HepG2 (cell line): ENCODE results near the gene CACNA1C. TPM values are rescaled to one million over a fixed set of nuclear protein-coding genes. Genes with fewer than 3 reads are reported as not detected.

Experiments
- ATAC-seq: fragments of 200-7000 bp; cut with Tn5 transposase; 3 replicates; pipeline ENCODE4 v1.9.1; 2020; ENCODE audit warnings: mild to moderate bottlenecking, moderate library complexity
- BruUV-seq: library from RNA; stranded (reverse); fragments of 400-500 nt; replicated peaks from 2 replicates; lab custom pipeline; 2021; lab: Mats Ljungman, UMichigan
- CTCF ChIA-PET: fragments of 300-600 bp; formaldehyde crosslinking; extraction: SDS; loops from one replicate; lab custom pipeline; 2021; ENCODE audit warnings: low total read pairs, inconsistent platforms, low intra/inter-chr PET ratio; lab: Yijun Ruan, JAX
- POLR2A ChIA-PET: fragments of 350-600 bp; sonication (Branson Sonifier 250); formaldehyde crosslinking; loops from one replicate; lab custom pipeline; 2020; ENCODE audit warnings: antibody characterized with exemption, inconsistent platforms; lab: Yijun Ruan, JAX
- DNase-seq: peaks from one replicate; pipeline ENCODE4 v3.0.0-alpha.2; 2015; ENCODE audit warnings: low spot score
- FAIRE-seq: peaks from 3 replicates; lab custom pipeline; 2011; peaks lifted over from hg19 to GRCh38; lab: Jason Lieb, UNC
- H2AFZ ChIP-seq: one replicate; pipeline ENCODE4 v1.6.1; 2011; ENCODE audit warnings: low read length, inconsistent platforms
- H3K27ac ChIP-seq: fragments of 300-600 bp; 3 replicates; pipeline ENCODE4 v1.8.0; 2011; ENCODE audit warnings: mixed run types, mild to moderate bottlenecking, mixed read lengths, low read length, inconsistent platforms; ENCODE audit not compliant: insufficient read depth; ENCODE audit errors: extremely low read length
- H3K27me3 ChIP-seq, 2 experiments: fragments of 200-600 bp in 1 of 2; 2 replicates in 1 of 2; 3 replicates in 1 of 2; pipeline versions ENCODE4 v1.6.0 to v1.8.0; 2011; ENCODE audit warnings: low read length in 2 of 2, mild to moderate bottlenecking in 2 of 2, moderate library complexity in 2 of 2, inconsistent platforms in 1 of 2; ENCODE audit not compliant: insufficient read depth in 2 of 2, control insufficient read depth in 1 of 2
- H3K36me3 ChIP-seq, 2 experiments: fragments of 200-600 bp in 1 of 2; replicated peaks in 1 of 2; 2 replicates in 1 of 2; 3 replicates in 1 of 2; pipeline versions ENCODE4 v1.5.1 to v1.8.0; 2011; ENCODE audit warnings: low read length in 2 of 2, inconsistent platforms in 1 of 2; ENCODE audit not compliant: insufficient read depth in 2 of 2, control insufficient read depth in 1 of 2
- H3K4me1 ChIP-seq: 2 replicates; pipeline ENCODE4 v1.5.1; 2012; ENCODE audit warnings: low read length, inconsistent platforms; ENCODE audit not compliant: insufficient read depth
- H3K4me2 ChIP-seq: 2 replicates; pipeline ENCODE4 v1.6.0; 2011; ENCODE audit warnings: low read depth, low read length, inconsistent platforms
- H3K4me3 ChIP-seq, 3 experiments: fragments of 200-600 bp in 1 of 3; sonication (generic), shearing (Covaris generic) in 1 of 3; replicated peaks in 1 of 3; 2 replicates each; pipeline ENCODE4 v1.5.1; 2011 to 2016; ENCODE audit warnings: low read length in 3 of 3, inconsistent platforms in 2 of 3, low read depth in 2 of 3, mild to moderate bottlenecking in 2 of 3, control low read depth in 1 of 3, mixed read lengths in 1 of 3; ENCODE audit not compliant: insufficient read depth in 1 of 3
- H3K79me2 ChIP-seq: one replicate; pipeline ENCODE4 v1.6.1; 2011; ENCODE audit warnings: low read length, inconsistent platforms; ENCODE audit not compliant: insufficient read depth
- H3K9ac ChIP-seq: 2 replicates; pipeline ENCODE4 v1.6.0; 2011; ENCODE audit warnings: mild to moderate bottlenecking, low read depth, low read length, inconsistent platforms; ENCODE audit not compliant: insufficient read depth
- H3K9me3 ChIP-seq: 2 replicates; pipeline ENCODE4 v1.5.1; 2012; ENCODE audit warnings: mild to moderate bottlenecking, low read length
- H4K20me1 ChIP-seq: 2 replicates; pipeline ENCODE4 v1.6.0; 2011; ENCODE audit warnings: inconsistent platforms, mild to moderate bottlenecking, low read length, moderate library complexity; ENCODE audit not compliant: insufficient read depth
- CEBPG ChIP-seq: IDR thresholded peaks from 2 replicates; pipeline ENCODE4 v1.6.1; 2016
- MTA1 ChIP-seq: sonication (generic); formaldehyde crosslinking; IDR thresholded peaks from 2 replicates; pipeline ENCODE4 v1.4.0; 2020; ENCODE audit warnings: missing genetic modification reagents, mild to moderate bottlenecking, borderline replicate concordance
- ZNF33A ChIP-seq: sonication (generic); formaldehyde crosslinking; IDR thresholded peaks from 2 replicates; pipeline ENCODE4 v1.5.1; 2020; ENCODE audit warnings: missing genetic modification reagents, mild to moderate bottlenecking, moderate library complexity, borderline replicate concordance
- WGBS: methylation state at CpG from one replicate; pipeline ENCODE4 v1.1.6; 2017; ENCODE audit warnings: low lambda C conversion rate; 5-methylcytosine and 5-hydroxymethylcytosine counted together
- in situ Hi-C: cut with HindIII; loops from 2 replicates; pipeline ENCODE4 v1.10.0; 2017; ENCODE audit warnings: low pct_unique_long_range_greater_than_20kb; ENCODE audit not compliant: extremely low pct_ligation_motif_present
- intact Hi-C: fragments of 100-400 bp; cut with micrococcal nuclease; formaldehyde crosslinking; loops from one replicate; pipeline ENCODE4 v1.10.0; 2022; ENCODE audit not compliant: unreplicated experiment
- polyA plus RNA-seq, 8 experiments: library from polyadenylated mRNA; depleted of rRNA in 3 of 8; stranded (reverse) in 7 of 8; unstranded in 1 of 8; fragments of >200 nt; fragmentation: Illumina TruSeq in 4 of 8; extraction: Trizol in 4 of 8; gene quantifications; 2 replicates each; pipeline versions ENCODE4 v1.2.1 to v1.2.3, GENCODE V29; 2011 to 2016; ENCODE audit warnings: low read depth in 4 of 8, missing spikeins in 1 of 8, mixed read lengths in 1 of 8; ENCODE audit not compliant: insufficient read depth in 1 of 8
- total RNA-seq, 5 experiments: library from RNA; depleted of rRNA; stranded (reverse); fragments of >200 nt; fragmentation: Illumina TruSeq; extraction: Trizol; gene quantifications; 2 replicates each; pipeline ENCODE4 v1.2.3, GENCODE V29; 2016; ENCODE audit warnings: low read depth in 1 of 5
- TF ChIP-seq, protein P1 (sequence below): sonication (generic); formaldehyde crosslinking; IDR thresholded peaks from 2 replicates; pipeline ENCODE4 v1.5.0; 2020; ENCODE audit warnings: mild to moderate bottlenecking, missing genetic modification reagents, moderate library complexity
- TF ChIP-seq, protein P2 (sequence below): sonication (generic); formaldehyde crosslinking; IDR thresholded peaks from 2 replicates; pipeline ENCODE4 v1.4.0; 2020; ENCODE audit warnings: missing genetic modification reagents, borderline replicate concordance

CACNA1C gene
- total and polyA plus RNA-seq, 2 of the 13 experiments (the other 11 are each of a cell fraction or from before 2014, with no cell fraction given) = not detected

DNA sequence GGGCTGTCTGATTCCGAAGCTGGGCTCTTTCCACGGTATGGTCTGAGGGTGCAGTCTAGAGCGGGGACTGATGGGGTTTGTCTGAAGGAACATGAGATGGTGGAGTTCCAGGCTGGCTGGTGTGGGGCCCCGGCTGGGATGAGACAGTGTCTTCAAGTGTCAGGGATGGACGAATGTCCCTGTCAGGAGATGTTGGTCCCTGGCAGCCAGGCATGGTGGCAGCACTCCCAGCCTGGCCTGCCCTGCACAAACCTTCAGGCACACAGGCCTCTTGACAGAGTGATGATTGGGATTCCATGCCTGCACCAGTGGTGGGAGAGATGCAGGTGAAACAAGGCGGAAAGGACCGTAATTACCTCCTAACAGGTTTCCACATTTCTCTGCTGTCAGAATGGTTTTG, 221.9 kb downstream of the CACNA1C start:
- H3K79me2 ChIP-seq = no peaks in the 10 kb centered on the region
- H3K9me3 ChIP-seq = no peaks in the 10 kb centered on the region
- H3K9ac ChIP-seq = no peak overlapping the region
- H4K20me1 ChIP-seq = no peaks in the 10 kb centered on the region
- H3K4me2 ChIP-seq = no peak overlapping the region
- ATAC-seq (no peak), DNase-seq (no peak), FAIRE-seq (no peak)
- H3K27me3 ChIP-seq = peaks cover 0 to 22% of the 10 kb centered on the region in 2 experiments; a peak in 3 of 5 replicates
- ChIA-PET POLR2A (no interaction called here), CTCF (no interaction called here)
- no TSS peak for BruUV-seq
- H3K27ac ChIP-seq = no peak overlapping the region
- no peak for TF ChIP-seq ZNF33A (CRISPR knock-in tag)
- no peak for TF ChIP-seq MTA1 (CRISPR knock-in tag)
- TF ChIP-seq, protein P1, sequence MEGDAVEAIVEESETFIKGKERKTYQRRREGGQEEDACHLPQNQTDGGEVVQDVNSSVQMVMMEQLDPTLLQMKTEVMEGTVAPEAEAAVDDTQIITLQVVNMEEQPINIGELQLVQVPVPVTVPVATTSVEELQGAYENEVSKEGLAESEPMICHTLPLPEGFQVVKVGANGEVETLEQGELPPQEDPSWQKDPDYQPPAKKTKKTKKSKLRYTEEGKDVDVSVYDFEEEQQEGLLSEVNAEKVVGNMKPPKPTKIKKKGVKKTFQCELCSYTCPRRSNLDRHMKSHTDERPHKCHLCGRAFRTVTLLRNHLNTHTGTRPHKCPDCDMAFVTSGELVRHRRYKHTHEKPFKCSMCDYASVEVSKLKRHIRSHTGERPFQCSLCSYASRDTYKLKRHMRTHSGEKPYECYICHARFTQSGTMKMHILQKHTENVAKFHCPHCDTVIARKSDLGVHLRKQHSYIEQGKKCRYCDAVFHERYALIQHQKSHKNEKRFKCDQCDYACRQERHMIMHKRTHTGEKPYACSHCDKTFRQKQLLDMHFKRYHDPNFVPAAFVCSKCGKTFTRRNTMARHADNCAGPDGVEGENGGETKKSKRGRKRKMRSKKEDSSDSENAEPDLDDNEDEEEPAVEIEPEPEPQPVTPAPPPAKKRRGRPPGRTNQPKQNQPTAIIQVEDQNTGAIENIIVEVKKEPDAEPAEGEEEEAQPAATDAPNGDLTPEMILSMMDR (CRISPR knock-in tag) = no peak
- no peak for TF ChIP-seq CEBPG (CRISPR knock-in tag)
- TF ChIP-seq, protein P2, sequence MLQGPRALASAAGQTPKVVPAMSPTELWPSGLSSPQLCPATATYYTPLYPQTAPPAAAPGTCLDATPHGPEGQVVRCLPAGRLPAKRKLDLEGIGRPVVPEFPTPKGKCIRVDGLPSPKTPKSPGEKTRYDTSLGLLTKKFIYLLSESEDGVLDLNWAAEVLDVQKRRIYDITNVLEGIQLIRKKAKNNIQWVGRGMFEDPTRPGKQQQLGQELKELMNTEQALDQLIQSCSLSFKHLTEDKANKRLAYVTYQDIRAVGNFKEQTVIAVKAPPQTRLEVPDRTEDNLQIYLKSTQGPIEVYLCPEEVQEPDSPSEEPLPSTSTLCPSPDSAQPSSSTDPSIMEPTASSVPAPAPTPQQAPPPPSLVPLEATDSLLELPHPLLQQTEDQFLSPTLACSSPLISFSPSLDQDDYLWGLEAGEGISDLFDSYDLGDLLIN (CRISPR knock-in tag) = no peak
- H3K4me1 ChIP-seq = no peaks in the 10 kb centered on the region
- no peaks in the 10 kb centered on the region for H3K36me3 ChIP-seq
- WGBS = 34% methylated on average over 7 of the region's 7 CpGs
- H2AFZ ChIP-seq = no peak overlapping the region
- in situ Hi-C loops = no loop called here
- intact Hi-C loops = no loop called here
- H3K4me3 ChIP-seq = no peak overlapping the region
